H1 (cell line): ENCODE measurements around the gene NCSTN. TPM values are rescaled to one million over a fixed set of nuclear protein-coding genes. Genes with fewer than 3 reads are reported as not detected.

Source experiments
- CTCF ChIA-PET: fragments of 300-600 bp; sonication (Branson Sonifier 250); formaldehyde crosslinking; loops from one replicate; lab custom pipeline; 2021; ENCODE audit not compliant: partially characterized antibody; lab: Charles Lee
- POLR2A ChIA-PET: fragments of 300-600 bp; sonication (Branson Sonifier 250); formaldehyde crosslinking; loops from one replicate; lab custom pipeline; 2021; ENCODE audit warnings: inconsistent platforms; ENCODE audit not compliant: partially characterized antibody; lab: Charles Lee
- DNase-seq, 2 experiments: peaks; one replicate each; pipeline versions ENCODE4 v3.0.0 to v3.0.0-alpha.2; 2010 to 2022; ENCODE audit warnings: low spot score in 2 of 2, low read depth in 1 of 2, mixed read lengths in 1 of 2
- FAIRE-seq: peaks from 2 replicates; lab custom pipeline; 2011; peaks lifted over from hg19 to GRCh38; lab: Jason Lieb, UNC
- H2AFZ ChIP-seq: 2 replicates; pipeline ENCODE4 v1.8.1; 2012; ENCODE audit warnings: low read length, inconsistent platforms
- H2AK5ac ChIP-seq: 2 replicates; pipeline ENCODE4 v1.6.1; 2013; ENCODE audit warnings: low read depth, low read length
- H2BK120ac ChIP-seq: replicated peaks from 2 replicates; pipeline ENCODE3; 2013; ENCODE audit warnings: low read depth, low read length, inconsistent platforms
- H2BK12ac ChIP-seq: 2 replicates; pipeline ENCODE4 v1.6.1; 2013; ENCODE audit warnings: low read depth, low read length
- H2BK15ac ChIP-seq: 2 replicates; pipeline ENCODE4 v1.6.1; 2013; ENCODE audit warnings: low read length
- H2BK20ac ChIP-seq: 2 replicates; pipeline ENCODE4 v1.6.1; 2013; ENCODE audit warnings: low read length
- H2BK5ac ChIP-seq: 2 replicates; pipeline ENCODE4 v1.6.1; 2013; ENCODE audit warnings: low read depth, low read length
- H3K14ac ChIP-seq: 2 replicates; pipeline ENCODE4 v1.6.1; 2013; ENCODE audit warnings: inconsistent platforms; ENCODE audit not compliant: insufficient read length
- H3K18ac ChIP-seq: 2 replicates; pipeline ENCODE4 v1.6.1; 2013; ENCODE audit warnings: low read length; ENCODE audit errors: extremely low read depth
- H3K23ac ChIP-seq: 2 replicates; pipeline ENCODE4 v1.6.1; 2013; ENCODE audit warnings: inconsistent platforms; ENCODE audit not compliant: insufficient read length
- H3K23me2 ChIP-seq: 2 replicates; pipeline ENCODE4 v1.6.1; 2013; ENCODE audit warnings: low read depth, low read length
- H3K27ac ChIP-seq: 2 replicates; pipeline ENCODE4 v1.6.1; 2011; ENCODE audit warnings: low read depth, low read length, inconsistent platforms
- H3K27me3 ChIP-seq, 4 experiments: replicated peaks in 1 of 4; 1 replicate in 1 of 4; 2 replicates in 3 of 4; pipeline versions ENCODE4 v1.6.1 to v1.8.1; 2011 to 2013; ENCODE audit warnings: low read length in 3 of 4, mild to moderate bottlenecking in 3 of 4, inconsistent platforms in 2 of 4, mixed read lengths in 2 of 4, moderate library complexity in 1 of 4; ENCODE audit not compliant: control insufficient read depth in 3 of 4, insufficient read depth in 3 of 4; ENCODE audit errors: extremely low read depth in 1 of 4
- H3K36me3 ChIP-seq, 4 experiments: 2 replicates each; pipeline versions ENCODE4 v1.6.1 to v1.8.1; 2011 to 2013; ENCODE audit warnings: mild to moderate bottlenecking in 4 of 4, low read length in 3 of 4, moderate library complexity in 2 of 4, control low read depth in 1 of 4, inconsistent platforms in 1 of 4; ENCODE audit not compliant: insufficient read depth in 4 of 4, control insufficient read depth in 2 of 4
- H3K4ac ChIP-seq: replicated peaks from 2 replicates; pipeline ENCODE3; 2013; ENCODE audit warnings: low read length, low read depth, mixed read lengths, inconsistent platforms; ENCODE audit not compliant: insufficient read length
- H3K4me1 ChIP-seq, 4 experiments: replicated peaks in 1 of 4; 1 replicate in 1 of 4; 2 replicates in 3 of 4; pipeline versions ENCODE4 v1.6.1 to v1.8.1; 2011 to 2013; ENCODE audit warnings: low read length in 3 of 4, inconsistent platforms in 2 of 4, mixed read lengths in 1 of 4; ENCODE audit not compliant: insufficient read depth in 4 of 4, control insufficient read depth in 3 of 4
- H3K4me2 ChIP-seq, 2 experiments: 2 replicates each; pipeline versions ENCODE4 v1.6.1 to v1.8.1; 2011 to 2013; ENCODE audit warnings: low read depth in 2 of 2, low read length in 2 of 2, control low read depth in 1 of 2, inconsistent platforms in 1 of 2, mild to moderate bottlenecking in 1 of 2; ENCODE audit not compliant: insufficient read depth in 1 of 2
- H3K4me3 ChIP-seq, 4 experiments: fragments of 200-600, 300-600 bp in 1 of 4; sonication (generic), shearing (Covaris generic), sonication (Bioruptor Twin) in 1 of 4; 2 replicates each; pipeline versions ENCODE4 v1.5.1 to v1.8.1; 2011 to 2016; ENCODE audit warnings: low read length in 4 of 4, low read depth in 3 of 4, control low read depth in 2 of 4, inconsistent platforms in 2 of 4, mild to moderate bottlenecking in 2 of 4, mixed read lengths in 1 of 4, moderate library complexity in 1 of 4; ENCODE audit not compliant: insufficient read depth in 2 of 4; ENCODE audit errors: extremely low read depth in 1 of 4
- H3K56ac ChIP-seq: replicated peaks from 2 replicates; pipeline ENCODE3; 2013; ENCODE audit warnings: low read depth, mild to moderate bottlenecking, mixed read lengths, low read length, inconsistent platforms; ENCODE audit not compliant: insufficient read length
- H3K79me1 ChIP-seq: 2 replicates; pipeline ENCODE4 v1.6.1; 2013; ENCODE audit warnings: low read depth, low read length, control low read depth
- H3K79me2 ChIP-seq, 2 experiments: 2 replicates each; pipeline versions ENCODE4 v1.6.1 to v1.8.1; 2012 to 2013; ENCODE audit warnings: low read length in 2 of 2, mild to moderate bottlenecking in 2 of 2, inconsistent platforms in 1 of 2; ENCODE audit not compliant: insufficient read depth in 2 of 2, control insufficient read depth in 1 of 2
- H3K9ac ChIP-seq, 4 experiments: replicated peaks in 1 of 4; 1 replicate in 1 of 4; 2 replicates in 3 of 4; pipeline versions ENCODE4 v1.6.1 to v1.8.1; 2011 to 2013; ENCODE audit warnings: low read depth in 3 of 4, low read length in 3 of 4, control low read depth in 2 of 4, mild to moderate bottlenecking in 2 of 4, moderate library complexity in 2 of 4, inconsistent platforms in 1 of 4; ENCODE audit errors: extremely low read depth in 1 of 4
- H3K9me3 ChIP-seq, 2 experiments: 2 replicates each; pipeline versions ENCODE4 v1.6.1 to v1.8.1; 2012 to 2013; ENCODE audit warnings: mild to moderate bottlenecking in 2 of 2, moderate library complexity in 2 of 2, control low read depth in 1 of 2, inconsistent platforms in 1 of 2, low read depth in 1 of 2, low read length in 1 of 2, mixed read lengths in 1 of 2; ENCODE audit not compliant: insufficient read depth in 2 of 2
- H4K20me1 ChIP-seq, 2 experiments: replicated peaks in 1 of 2; 2 replicates each; pipeline versions ENCODE3 to v1.8.1; 2011 to 2013; ENCODE audit warnings: inconsistent platforms in 2 of 2, low read length in 2 of 2, mild to moderate bottlenecking in 1 of 2; ENCODE audit not compliant: insufficient read depth in 2 of 2, control insufficient read depth in 1 of 2
- H4K5ac ChIP-seq: 2 replicates; pipeline ENCODE4 v1.6.1; 2013; ENCODE audit warnings: low read length, low read depth, mixed read lengths, inconsistent platforms; ENCODE audit not compliant: insufficient read length
- H4K8ac ChIP-seq: 2 replicates; pipeline ENCODE4 v1.8.0; 2013; ENCODE audit warnings: mild to moderate bottlenecking, moderate library complexity, low read length, inconsistent platforms; ENCODE audit not compliant: insufficient read depth; ENCODE audit errors: extremely low read depth
- H4K91ac ChIP-seq: replicated peaks from 2 replicates; pipeline ENCODE3; 2013; ENCODE audit warnings: low read length, mixed read lengths, inconsistent platforms; ENCODE audit not compliant: insufficient read length
- GABPA ChIP-seq: IDR thresholded peaks from 2 replicates; pipeline ENCODE4 v1.6.1; 2011; ENCODE audit warnings: mild to moderate bottlenecking, low read length, moderate library complexity, borderline replicate concordance; ENCODE audit not compliant: insufficient read depth
- WGBS, 2 experiments: shearing (Covaris generic) in 1 of 2; methylation state at CpG; one replicate each; pipeline versions ENCODE4 v1.1.6 to v1.1.7; 2013 to 2015; ENCODE audit warnings: low lambda C conversion rate in 2 of 2, mixed read lengths in 2 of 2, inconsistent platforms in 1 of 2, low coverage in 1 of 2, missing lambda C conversion rate in 1 of 2; ENCODE audit not compliant: insufficient replicate concordance in 2 of 2, insufficient coverage in 1 of 2, insufficient read length in 1 of 2; ENCODE audit errors: extremely low coverage in 1 of 2, missing lambda C conversion rate in 1 of 2; 5-methylcytosine and 5-hydroxymethylcytosine counted together
- polyA plus RNA-seq, 7 experiments: library from polyadenylated mRNA; depleted of rRNA in 3 of 7; stranded (reverse) in 5 of 7; unstranded in 2 of 7; fragments of >200 nt in 5 of 7; fragments of 200-250 nt in 2 of 7; gene quantifications; 1 replicate in 5 of 7; 2 replicates in 1 of 7; 4 replicates in 1 of 7; pipeline versions ENCODE4 v1.2.1 to v1.2.3, GENCODE V29; 2011 to 2013; ENCODE audit warnings: missing spikeins in 2 of 7, mixed read lengths in 2 of 7
- total RNA-seq: library from RNA; stranded (reverse); fragmentation: NEBNext Ultra II Directional; extraction: Animal tissue kit (Norgen Biotek cat#: 25700); gene quantifications from 2 replicates; pipeline ENCODE4 v1.2.1, GENCODE V29; 2021

NCSTN gene
- total and polyA plus RNA-seq, 2 of the 8 experiments (the other 6 are each of a cell fraction or from before 2014, with no cell fraction given), result 64.7 to 125 TPM

DNA sequence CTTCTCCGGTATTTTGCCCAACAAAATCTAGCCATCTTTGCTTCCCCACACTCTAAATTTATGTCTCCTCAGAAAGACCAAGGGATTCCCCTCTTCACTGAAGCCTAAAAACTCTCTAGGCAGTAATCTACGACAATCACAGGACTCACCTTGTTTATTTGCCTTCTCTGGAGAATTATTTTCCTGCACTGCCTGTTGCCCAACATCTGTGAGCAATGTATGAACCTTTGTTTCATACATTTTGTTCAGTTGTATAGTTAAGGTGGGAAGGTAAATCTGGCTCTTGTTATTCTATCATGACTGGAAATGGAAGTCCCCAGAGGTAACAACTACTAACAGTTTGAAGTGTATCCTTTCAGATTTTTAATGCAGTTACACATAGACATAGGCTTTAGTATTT is 2.3 kb upstream of the NCSTN start:
- Histone ChIP-seq H3K79me1 (no peaks in the 10 kb centered on the region; the same call in 1 of the 2 replicates), H3K23ac (no peak overlapping the region), H3K27me3 (no peaks in the 10 kb centered on the region), H3K56ac (no peak overlapping the region), H4K8ac (no peak overlapping the region), H2BK5ac (no peak overlapping the region), H3K36me3 (peaks cover 11 to 29% (median 18%) of the 10 kb centered on the region in 4 experiments), H3K4me2 (peak overlapping the region in 1 of 2 experiments; percentile 2; a peak in 2 of 4 replicates), H3K4ac (no peak overlapping the region), H3K27ac (no peak overlapping the region), H3K9ac (no peak overlapping the region), H3K18ac (no peak overlapping the region), H4K91ac (no peak overlapping the region), H3K4me1 (no peaks in the 10 kb centered on the region; a peak in 1 of 7 replicates), H3K79me2 (peaks cover 18 to 58% of the 10 kb centered on the region in 2 experiments), H2BK15ac (no peak overlapping the region), H3K23me2 (no peaks in the 10 kb centered on the region; the same call in 1 of the 2 replicates), H2BK120ac (no peak overlapping the region), H2AK5ac (no peak overlapping the region), H4K5ac (no peak overlapping the region), H2BK20ac (no peak overlapping the region), H4K20me1 (peaks cover 0 to 4% of the 10 kb centered on the region in 2 experiments), H3K14ac (no peak overlapping the region), H3K4me3 (no peak overlapping the region), H2AFZ (no peak overlapping the region), H3K9me3 (no peaks in the 10 kb centered on the region), H2BK12ac (no peak overlapping the region)
- TF ChIP-seq GABPA, result no peak
- WGBS, 2 experiments, result 79% methylated on average over 2 of the region's 2 CpGs; no CpG with 5 or more reads in 1 of the 2 experiments
- DNase-seq (no peak), FAIRE-seq (no peak)
- POLR2A ChIA-PET, result no interaction called here
- CTCF ChIA-PET, result no interaction called here
